HG02623 (cell line): ENCODE results near the gene USP36.
"Not testable (repeated sequence)": the region's sequence is repeated elsewhere in the genome, so short reads cannot be mapped to it uniquely, and the experiment has no call there.

ENCODE experiments used
- ATAC-seq: cut with Tn5 transposase; IDR thresholded peaks from one replicate; pipeline ENCODE4 v1.9.1; 2021; ENCODE audit warnings: moderate library complexity; ENCODE audit not compliant: unreplicated experiment

USP36 gene

GRCh38 chr17:78771758-78772382 is 68.7 kb downstream of the USP36 start:
- no peak for ATAC-seq

- ATAC-seq, result no peak
These were observed 71.3 kb downstream of the USP36 start for GRCh38 chr17:78769196-78769773.

GRCh38 chr17:78767806-78768205 is 72.8 kb downstream of the USP36 start:
- ATAC-seq, result no peak

- ATAC-seq, result no peak
These were observed 73.8 kb downstream of the USP36 start for GRCh38 chr17:78766743-78767294.

- ATAC-seq, result no peak
These were observed 74.4 kb downstream of the USP36 start for GRCh38 chr17:78766225-78766624.

- ATAC-seq, result no peak
These were observed 74.8 kb downstream of the USP36 start for GRCh38 chr17:78765821-78766220.

- ATAC-seq, result no peak
These were observed 75.7 kb downstream of the USP36 start for GRCh38 chr17:78764871-78765270.

GRCh38 chr17:78763561-78763960 is 77.1 kb downstream of the USP36 start:
- ATAC-seq, result no peak

GRCh38 chr17:78761789-78762406 is 78.7 kb downstream of the USP36 start:
- no peak for ATAC-seq

- no peak for ATAC-seq
These were observed 80.7 kb downstream of the USP36 start for GRCh38 chr17:78759969-78760352.

GRCh38 chr17:78759203-78759968 is 81.2 kb downstream of the USP36 start:
- no peak for ATAC-seq

- ATAC-seq, result no peak
These were observed 87.0 kb downstream of the USP36 start for GRCh38 chr17:78753316-78754250.

- no peak for ATAC-seq
These were observed 89.0 kb downstream of the USP36 start for GRCh38 chr17:78751447-78752161.

GRCh38 chr17:78751000-78751399 is 89.6 kb downstream of the USP36 start:
- not testable (repeated sequence) for ATAC-seq

GRCh38 chr17:78748730-78749317 is 91.8 kb downstream of the USP36 start:
- ATAC-seq, result no peak

- no peak for ATAC-seq
These were observed 92.4 kb downstream of the USP36 start for GRCh38 chr17:78748048-78748729.

GRCh38 chr17:78747488-78747887 is 93.1 kb downstream of the USP36 start:
- ATAC-seq, result no peak

GRCh38 chr17:78746949-78747269 is 93.7 kb downstream of the USP36 start:
- no peak for ATAC-seq
